ENCODE results near the gene BLTP3A.
A peak's percentile ranks its signal among the peaks of the same experiment; 100 is the strongest.
"Not testable (repeated sequence)": the region's sequence is repeated elsewhere in the genome, so short reads cannot be mapped to it uniquely, and the experiment has no call there.

BLTP3A gene

GRCh38 chr6:34772940-34773339, 18.9 kb upstream of the BLTP3A start:
- H3K4me1 Mint-ChIP-seq: peaks cover 26% of the 10 kb centered on the region
- ATAC-seq (no peak), DNase-seq (no peak)
- H3K9me3 Mint-ChIP-seq: no peaks in the 10 kb centered on the region
- H3K27me3 Mint-ChIP-seq: no peaks in the 10 kb centered on the region
- H3K27ac Mint-ChIP-seq: no peak overlapping the region
- no peak overlapping the region for H3K4me3 Mint-ChIP-seq

DNA sequence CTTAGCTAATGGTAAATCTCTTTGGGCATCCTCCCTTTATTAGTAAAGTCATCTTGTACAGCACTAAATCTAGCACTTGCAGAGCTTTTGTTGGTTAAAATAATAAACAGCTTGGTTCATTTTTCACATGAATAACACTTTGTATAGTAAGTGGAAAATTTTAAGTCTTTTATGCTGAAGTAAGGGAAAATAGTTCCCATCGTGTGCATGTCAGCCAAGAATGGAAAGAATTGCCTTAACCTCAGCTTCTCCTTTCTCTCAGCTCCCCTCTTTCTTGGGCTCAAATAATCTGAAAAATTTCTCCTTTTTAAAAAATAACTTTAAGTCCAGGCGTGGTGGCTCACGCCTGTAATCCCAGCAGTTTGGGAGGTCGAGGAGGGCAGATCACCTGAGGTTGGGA, 18.0 kb upstream of the BLTP3A start:
- no peak overlapping the region for H3K27ac Mint-ChIP-seq
- no peak overlapping the region for H3K4me3 Mint-ChIP-seq
- DNase-seq: no peak
- no peaks in the 10 kb centered on the region for H3K27me3 Mint-ChIP-seq
- ATAC-seq: no peak
- no peaks in the 10 kb centered on the region for H3K9me3 Mint-ChIP-seq
- H3K4me1 Mint-ChIP-seq: peaks cover 26% of the 10 kb centered on the region

DNA sequence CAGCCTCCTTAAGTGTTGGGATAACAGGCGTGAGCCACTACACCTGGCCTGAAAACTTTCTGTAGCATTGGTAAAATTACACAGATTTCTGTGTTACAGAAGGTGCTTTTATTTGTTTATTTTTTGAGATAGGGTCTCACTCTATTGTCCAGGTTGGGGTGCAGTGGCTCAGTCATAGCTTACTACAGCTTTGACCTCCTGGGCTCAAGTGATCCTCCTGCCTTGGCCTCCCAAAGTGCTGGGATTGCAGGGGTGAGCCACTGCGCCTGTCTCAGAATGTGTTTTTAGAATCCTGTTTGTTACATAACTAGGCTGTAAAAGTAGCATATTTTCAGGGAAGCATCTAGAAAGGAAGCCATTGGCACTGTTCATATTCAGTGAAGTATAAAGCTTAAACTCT, 16.9 kb upstream of the BLTP3A start:
- H3K9me3 Mint-ChIP-seq: no peaks in the 10 kb centered on the region
- no peaks in the 10 kb centered on the region for H3K27me3 Mint-ChIP-seq
- ATAC-seq (no peak), DNase-seq (no peak)
- H3K27ac Mint-ChIP-seq: no peak overlapping the region
- peaks cover 20% of the 10 kb centered on the region for H3K4me1 Mint-ChIP-seq
- H3K4me3 Mint-ChIP-seq: no peak overlapping the region

DNA sequence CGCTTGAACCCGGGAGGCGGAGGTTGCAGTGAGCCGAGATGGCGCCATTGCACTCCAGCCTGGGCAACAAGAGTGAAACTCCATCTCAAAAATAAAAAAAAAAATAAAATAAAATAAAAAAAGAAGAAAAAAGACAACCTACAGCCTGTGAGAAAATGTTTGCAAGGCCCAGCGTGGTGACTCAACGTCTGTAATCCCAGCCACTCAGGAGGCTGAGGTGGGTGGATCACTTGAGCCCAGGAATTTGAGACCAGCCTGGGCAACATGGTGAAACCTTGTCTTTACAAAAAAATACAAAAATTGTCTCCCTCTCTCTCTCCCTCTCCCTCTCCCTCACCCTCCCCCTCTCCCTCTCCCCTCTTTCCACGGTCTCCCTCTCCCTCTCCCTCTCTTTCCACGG, 6.5 kb upstream of the BLTP3A start:
- not testable (repeated sequence) for H3K9me3 Mint-ChIP-seq, ATAC-seq, H3K27ac Mint-ChIP-seq, DNase-seq, H3K4me3 Mint-ChIP-seq, H3K27me3 Mint-ChIP-seq, H3K4me1 Mint-ChIP-seq

DNA sequence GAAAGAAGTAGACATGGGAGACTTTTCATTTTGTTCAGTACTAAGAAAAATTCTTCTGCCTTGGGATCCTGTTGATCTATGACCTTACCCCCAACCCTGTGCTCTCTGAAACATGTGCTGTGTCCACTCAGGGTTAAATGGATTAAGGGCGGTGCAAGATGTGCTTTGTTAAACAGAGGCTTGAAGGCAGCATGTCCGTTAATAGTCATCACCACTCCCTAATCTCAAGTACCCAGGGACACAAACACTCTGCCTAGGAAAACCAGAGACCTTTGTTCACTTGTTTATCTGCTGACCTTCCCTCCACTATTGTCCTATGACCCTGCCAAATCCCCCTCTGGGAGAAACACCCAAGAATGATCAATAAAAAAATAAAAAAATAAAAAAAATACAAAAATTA, 4.7 kb upstream of the BLTP3A start:
- not testable (repeated sequence) for ATAC-seq, H3K27me3 Mint-ChIP-seq, DNase-seq, H3K9me3 Mint-ChIP-seq, H3K4me3 Mint-ChIP-seq, H3K27ac Mint-ChIP-seq
- peaks cover 11% of the 10 kb centered on the region for H3K4me1 Mint-ChIP-seq

DNA sequence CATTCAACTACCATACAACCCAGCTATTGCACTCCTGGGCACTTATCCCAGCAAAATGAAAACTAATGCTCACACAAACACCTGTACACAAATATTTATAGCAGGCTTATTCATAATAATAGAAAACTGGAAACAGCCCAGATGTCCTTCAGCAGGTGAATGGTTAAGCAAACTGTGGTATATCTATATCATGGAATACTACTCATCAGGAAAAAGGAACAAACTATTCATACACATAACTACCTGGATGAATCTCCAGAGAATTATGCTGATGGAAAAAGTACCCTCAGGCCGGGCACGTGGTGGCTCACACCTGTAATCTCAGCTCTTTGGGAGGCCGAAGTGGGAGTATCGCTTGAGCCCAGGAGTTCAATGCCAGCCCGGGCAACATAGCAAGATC, 3.8 kb upstream of the BLTP3A start:
- Mint-ChIP-seq H3K4me3 (no peak overlapping the region), H3K4me1 (peaks cover 14% of the 10 kb centered on the region), H3K9me3 (no peaks in the 10 kb centered on the region), H3K27ac (no peak overlapping the region), H3K27me3 (no peaks in the 10 kb centered on the region)
- DNase-seq (no peak), ATAC-seq (no peak)

GRCh38 chr6:34791164-34791700, 651 bp upstream of the BLTP3A start:
- Mint-ChIP-seq H3K4me3 (peak overlapping the region; percentile 91 to 98), H3K27ac (peak overlapping the region; percentile 95 to 98), H3K4me1 (peaks cover 29% of the 10 kb centered on the region), H3K9me3 (no peaks in the 10 kb centered on the region), H3K27me3 (no peaks in the 10 kb centered on the region)
- ATAC-seq (peak; percentile 48), DNase-seq (no peak)

- Mint-ChIP-seq H3K4me3 (peak overlapping the region; percentile 91 to 98), H3K27me3 (no peaks in the 10 kb centered on the region), H3K4me1 (peaks cover 29% of the 10 kb centered on the region), H3K27ac (peak overlapping the region; percentile 98 to 99), H3K9me3 (no peaks in the 10 kb centered on the region)
- ATAC-seq (peak; percentile 24), DNase-seq (peak; percentile 15 to 38)
These were observed 970 bp downstream of the BLTP3A start for GRCh38 chr6:34792605-34793500.

- DNase-seq (no peak), ATAC-seq (no peak)
- no peak overlapping the region for H3K27ac Mint-ChIP-seq
- peaks cover 29% of the 10 kb centered on the region for H3K4me1 Mint-ChIP-seq
- peak overlapping the region; percentile 91 to 98 for H3K4me3 Mint-ChIP-seq
- H3K27me3 Mint-ChIP-seq: no peaks in the 10 kb centered on the region
- no peaks in the 10 kb centered on the region for H3K9me3 Mint-ChIP-seq
These were observed 2.0 kb downstream of the BLTP3A start for GRCh38 chr6:34793877-34794276.

GRCh38 chr6:34795836-34796425, 4.0 kb downstream of the BLTP3A start:
- no peak for DNase-seq
- Mint-ChIP-seq H3K4me1 (peaks cover 22% of the 10 kb centered on the region), H3K4me3 (no peak overlapping the region), H3K9me3 (no peaks in the 10 kb centered on the region), H3K27ac (no peak overlapping the region), H3K27me3 (no peaks in the 10 kb centered on the region)
- ATAC-seq: no peak

DNA sequence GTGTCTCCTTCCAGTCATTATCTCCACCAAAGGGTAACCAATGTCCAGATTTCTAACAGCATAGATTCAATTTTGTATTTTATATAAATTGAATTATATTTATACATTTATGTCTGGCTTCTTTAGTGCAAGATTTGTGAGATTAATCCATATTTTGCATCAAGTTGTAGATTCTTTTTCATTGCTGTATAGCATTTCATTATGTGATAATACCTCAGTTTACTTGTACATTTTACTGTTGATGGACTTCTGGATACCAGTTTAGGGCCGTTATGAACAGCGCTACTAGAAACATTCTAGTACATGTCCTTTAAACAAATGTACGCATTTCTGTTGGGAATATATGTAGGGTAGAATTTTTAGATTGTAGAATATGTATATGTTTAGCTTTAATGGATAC, 6.2 kb downstream of the BLTP3A start:
- H3K4me1 Mint-ChIP-seq: peaks cover 16% of the 10 kb centered on the region
- no peaks in the 10 kb centered on the region for H3K9me3 Mint-ChIP-seq
- DNase-seq (no peak), ATAC-seq (no peak)
- H3K27ac Mint-ChIP-seq: no peak overlapping the region
- no peaks in the 10 kb centered on the region for H3K27me3 Mint-ChIP-seq
- H3K4me3 Mint-ChIP-seq: no peak overlapping the region

- no peak for DNase-seq
- peaks cover 19% of the 10 kb centered on the region for H3K4me1 Mint-ChIP-seq
- ATAC-seq: no peak
- no peak overlapping the region for H3K27ac Mint-ChIP-seq
- H3K27me3 Mint-ChIP-seq: no peaks in the 10 kb centered on the region
- H3K9me3 Mint-ChIP-seq: no peaks in the 10 kb centered on the region
- no peak overlapping the region for H3K4me3 Mint-ChIP-seq
These were observed 7.7 kb downstream of the BLTP3A start for GRCh38 chr6:34799547-34799946.

DNA sequence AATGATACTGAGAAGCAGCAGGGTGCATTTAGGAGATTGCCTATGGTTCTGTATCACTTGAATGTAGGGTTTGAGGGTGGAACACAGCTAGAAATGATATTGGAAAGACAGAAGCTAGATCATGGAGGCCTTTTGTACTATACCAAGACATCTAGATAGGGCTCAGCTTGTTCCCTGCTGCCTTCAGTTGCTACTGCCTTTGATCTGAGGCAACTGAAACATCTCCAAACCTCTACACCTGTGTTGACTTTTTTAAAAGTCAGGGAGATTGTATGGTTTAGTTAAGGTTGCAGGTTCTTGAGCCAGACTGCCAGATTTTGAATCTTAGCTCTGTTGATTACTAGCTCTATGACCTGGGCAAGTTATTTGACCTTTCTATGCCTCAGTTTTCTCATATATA, 12.7 kb downstream of the BLTP3A start:
- ATAC-seq (no peak), DNase-seq (no peak)
- no peaks in the 10 kb centered on the region for H3K9me3 Mint-ChIP-seq
- H3K4me3 Mint-ChIP-seq: no peak overlapping the region
- H3K4me1 Mint-ChIP-seq: peaks cover 18% of the 10 kb centered on the region
- H3K27me3 Mint-ChIP-seq: no peaks in the 10 kb centered on the region
- H3K27ac Mint-ChIP-seq: peak overlapping the region in 1 of 2 donors; percentile 58

DNA sequence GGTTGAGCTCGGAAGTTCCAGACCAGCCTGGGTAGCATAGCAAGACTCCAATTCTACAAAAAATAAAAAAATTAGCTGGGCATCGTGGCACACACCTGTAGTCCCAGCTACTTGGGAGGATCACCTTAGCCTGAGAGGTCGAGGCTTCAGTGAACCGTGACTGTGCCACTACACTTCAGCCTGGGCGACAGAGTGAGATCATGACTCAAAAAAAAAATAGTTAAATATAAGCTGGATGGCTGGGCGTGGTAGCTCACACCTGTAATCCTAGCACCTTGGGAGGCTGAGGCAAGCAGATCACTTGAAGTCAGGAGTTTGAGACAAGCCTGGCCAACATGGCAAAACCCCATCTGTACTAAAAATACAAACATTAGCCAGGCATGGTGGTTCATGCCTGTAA, 13.2 kb downstream of the BLTP3A start:
- not testable (repeated sequence) for H3K27ac Mint-ChIP-seq, H3K27me3 Mint-ChIP-seq, H3K9me3 Mint-ChIP-seq, ATAC-seq, H3K4me3 Mint-ChIP-seq, DNase-seq
- H3K4me1 Mint-ChIP-seq: peaks cover 19% of the 10 kb centered on the region

DNA sequence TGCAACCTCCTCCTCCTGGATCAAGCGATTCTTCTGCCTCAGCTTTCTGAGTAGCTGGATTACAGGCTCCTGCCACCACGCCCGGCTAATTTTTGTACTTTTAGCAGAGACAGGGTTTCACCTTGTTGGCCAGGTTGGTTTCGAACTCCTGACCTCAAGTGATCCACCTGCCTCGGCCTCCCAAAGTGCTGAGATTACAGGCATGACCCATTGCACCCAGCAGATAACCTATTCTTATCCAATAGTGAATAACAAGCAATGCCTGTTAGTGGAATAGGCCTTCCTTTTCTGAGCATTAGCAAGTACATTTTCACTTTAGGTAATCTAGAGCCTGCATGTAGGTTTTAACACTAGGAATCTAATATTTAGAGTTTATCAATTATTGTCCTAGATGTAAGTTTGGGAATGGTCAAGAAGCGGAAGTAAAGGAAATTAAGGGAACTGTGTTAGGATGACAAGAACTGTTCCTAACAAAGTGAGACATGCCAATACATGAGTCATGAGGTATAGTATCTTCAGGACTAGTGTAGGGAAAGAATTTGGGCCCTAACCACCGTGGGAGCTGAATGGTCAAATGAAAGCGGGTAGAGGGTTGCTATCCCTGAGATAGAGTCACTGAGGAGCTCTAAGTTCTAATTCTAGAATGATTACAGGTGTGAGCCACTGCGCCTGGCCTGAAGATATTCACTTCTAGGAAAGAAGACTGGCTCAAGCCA, 15.0 kb downstream of the BLTP3A start:
- no peak for DNase-seq
- ATAC-seq: no peak
- H3K4me1 Mint-ChIP-seq: peaks cover 36% of the 10 kb centered on the region

GRCh38 chr6:34808473-34808872, 16.6 kb downstream of the BLTP3A start:
- not testable (repeated sequence) for H3K9me3 Mint-ChIP-seq, H3K27ac Mint-ChIP-seq, H3K27me3 Mint-ChIP-seq, DNase-seq, ATAC-seq, H3K4me3 Mint-ChIP-seq
- H3K4me1 Mint-ChIP-seq: peaks cover 37% of the 10 kb centered on the region

More for the DNA sequence above, 15.0 kb downstream of the BLTP3A start:
- H3K9me3 Mint-ChIP-seq: no peaks in the 10 kb centered on the region
- no peak overlapping the region for H3K4me3 Mint-ChIP-seq
- H3K27me3 Mint-ChIP-seq: no peaks in the 10 kb centered on the region
- H3K27ac Mint-ChIP-seq: no peak overlapping the region
